ENCODE measurements around the gene EEF1A2. TPM values are rescaled to one million over a fixed set of nuclear protein-coding genes. Genes with fewer than 3 reads are reported as not detected.
A peak's percentile ranks its signal among the peaks of the same experiment; 100 is the strongest.

EEF1A2 gene
- total RNA-seq, 1 donor from 2014 or later: 0.54 TPM

DNA sequence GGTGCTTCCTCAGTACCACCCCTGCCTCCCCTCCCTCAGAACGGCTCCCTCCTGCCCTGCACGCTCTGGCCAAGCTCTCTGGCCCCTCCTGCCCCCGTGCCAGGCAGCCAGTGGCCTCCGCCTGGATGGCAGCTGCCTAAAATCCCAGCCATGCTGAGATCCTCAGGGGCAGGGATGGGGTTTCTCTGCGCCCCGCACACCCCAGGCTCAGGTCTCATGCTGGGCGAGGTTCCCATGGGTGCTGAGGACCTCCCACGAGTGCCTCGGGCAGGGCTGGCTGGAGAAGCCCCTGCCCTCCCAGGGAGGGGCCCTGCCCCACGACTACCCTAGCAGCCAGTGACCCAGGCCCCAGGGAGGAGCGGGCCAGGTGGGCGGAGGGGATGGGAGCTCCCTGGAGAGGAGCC is 35.5 kb upstream of the EEF1A2 start:
- no peaks in the 10 kb centered on the region for H3K36me3 Mint-ChIP-seq
- TF ChIP-seq EZH2phosphoT487 (IDR thresholded peaks at IDR 0.05): no peak
- TF ChIP-seq, protein P1, sequence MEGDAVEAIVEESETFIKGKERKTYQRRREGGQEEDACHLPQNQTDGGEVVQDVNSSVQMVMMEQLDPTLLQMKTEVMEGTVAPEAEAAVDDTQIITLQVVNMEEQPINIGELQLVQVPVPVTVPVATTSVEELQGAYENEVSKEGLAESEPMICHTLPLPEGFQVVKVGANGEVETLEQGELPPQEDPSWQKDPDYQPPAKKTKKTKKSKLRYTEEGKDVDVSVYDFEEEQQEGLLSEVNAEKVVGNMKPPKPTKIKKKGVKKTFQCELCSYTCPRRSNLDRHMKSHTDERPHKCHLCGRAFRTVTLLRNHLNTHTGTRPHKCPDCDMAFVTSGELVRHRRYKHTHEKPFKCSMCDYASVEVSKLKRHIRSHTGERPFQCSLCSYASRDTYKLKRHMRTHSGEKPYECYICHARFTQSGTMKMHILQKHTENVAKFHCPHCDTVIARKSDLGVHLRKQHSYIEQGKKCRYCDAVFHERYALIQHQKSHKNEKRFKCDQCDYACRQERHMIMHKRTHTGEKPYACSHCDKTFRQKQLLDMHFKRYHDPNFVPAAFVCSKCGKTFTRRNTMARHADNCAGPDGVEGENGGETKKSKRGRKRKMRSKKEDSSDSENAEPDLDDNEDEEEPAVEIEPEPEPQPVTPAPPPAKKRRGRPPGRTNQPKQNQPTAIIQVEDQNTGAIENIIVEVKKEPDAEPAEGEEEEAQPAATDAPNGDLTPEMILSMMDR (IDR thresholded peaks at IDR 0.05): no peak
- TF ChIP-seq EZH2 (IDR thresholded peaks at IDR 0.05): no peak
- no peaks in the 10 kb centered on the region for H3K9me3 Mint-ChIP-seq

DNA sequence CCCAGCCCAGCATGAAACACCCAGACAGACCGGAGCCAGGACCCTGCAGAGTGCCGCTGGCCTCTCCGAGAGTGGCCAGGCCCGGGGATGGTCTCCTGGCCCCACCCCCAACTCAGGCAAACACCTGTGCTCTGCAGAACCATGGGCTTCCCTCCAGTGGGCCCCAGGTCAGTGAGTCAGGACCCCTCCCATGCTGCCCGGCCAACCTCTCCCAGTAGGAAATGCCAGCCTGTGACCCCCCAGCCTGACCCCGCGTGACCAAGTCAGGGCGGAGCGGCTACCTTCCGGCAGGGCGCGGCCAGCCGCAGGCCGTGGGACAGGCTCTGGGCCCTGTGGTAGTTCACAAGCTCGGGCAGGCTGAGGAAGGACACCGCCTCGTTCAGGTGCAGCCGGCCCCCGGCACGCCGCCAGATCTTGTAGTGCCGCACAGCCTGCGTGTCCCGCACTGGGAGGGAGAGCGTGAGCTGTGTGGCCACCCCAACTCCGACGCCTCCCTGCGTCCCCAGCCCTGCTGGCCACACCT is 35.0 kb upstream of the EEF1A2 start:
- no peak for DNase-seq (ENCODE audit: low spot score)
- Mint-ChIP-seq H3K4me1 (peaks cover 10% of the 10 kb centered on the region), H3K4me3 (no peak overlapping the region), H3K27me3 (ENCODE audit: insufficient read depth, low read depth) (peaks cover 4% of the 10 kb centered on the region), H3K36me3 (no peaks in the 10 kb centered on the region), H3K9me3 (no peaks in the 10 kb centered on the region), H3K27ac (no peak overlapping the region)
- H2AFZ ChIP-seq (replicated peaks): no peak overlapping the region
- H3K27ac ChIP-seq: no peak overlapping the region
- no peak overlapping the region for H3K4me2 ChIP-seq
- no peaks in the 10 kb centered on the region for H3K79me2 ChIP-seq (ENCODE audit: low read depth)
- no peaks in the 10 kb centered on the region for H3K36me3 ChIP-seq
- H3K4me3 ChIP-seq: no peak overlapping the region
- H3K9ac ChIP-seq: no peak overlapping the region
- no peaks in the 10 kb centered on the region for H3K4me1 ChIP-seq
- no peaks in the 10 kb centered on the region for H3K27me3 ChIP-seq
- no peak for TF ChIP-seq EZH2phosphoT487 (IDR thresholded peaks at IDR 0.05)
- peaks cover 3% of the 10 kb centered on the region for H3F3A ChIP-seq (ENCODE audit: low read depth)
- H4K20me1 ChIP-seq (ENCODE audit: low read depth): no peaks in the 10 kb centered on the region
- H3K9me3 ChIP-seq (ENCODE audit: low read depth): no peaks in the 10 kb centered on the region

More for the DNA sequence above, 35.5 kb upstream of the EEF1A2 start:
- Histone ChIP-seq H2AFZ (replicated peaks) (no peak overlapping the region), H3K4me3 (no peak overlapping the region), H3K9ac (no peak overlapping the region), H4K20me1 (ENCODE audit: low read depth) (no peaks in the 10 kb centered on the region), H3K4me2 (no peak overlapping the region), H3K4me1 (no peaks in the 10 kb centered on the region), H3K27ac (no peak overlapping the region), H3K9me3 (ENCODE audit: low read depth) (no peaks in the 10 kb centered on the region), H3K27me3 (no peaks in the 10 kb centered on the region), H3K79me2 (ENCODE audit: low read depth) (no peaks in the 10 kb centered on the region), H3F3A (ENCODE audit: low read depth) (peaks cover 3% of the 10 kb centered on the region), H3K36me3 (no peaks in the 10 kb centered on the region)
- Mint-ChIP-seq H3K27ac (no peak overlapping the region), H3K4me3 (no peak overlapping the region), H3K4me1 (peaks cover 10% of the 10 kb centered on the region), H3K27me3 (ENCODE audit: insufficient read depth, low read depth) (peaks cover 4% of the 10 kb centered on the region)
- DNase-seq (ENCODE audit: low spot score): no peak

DNA sequence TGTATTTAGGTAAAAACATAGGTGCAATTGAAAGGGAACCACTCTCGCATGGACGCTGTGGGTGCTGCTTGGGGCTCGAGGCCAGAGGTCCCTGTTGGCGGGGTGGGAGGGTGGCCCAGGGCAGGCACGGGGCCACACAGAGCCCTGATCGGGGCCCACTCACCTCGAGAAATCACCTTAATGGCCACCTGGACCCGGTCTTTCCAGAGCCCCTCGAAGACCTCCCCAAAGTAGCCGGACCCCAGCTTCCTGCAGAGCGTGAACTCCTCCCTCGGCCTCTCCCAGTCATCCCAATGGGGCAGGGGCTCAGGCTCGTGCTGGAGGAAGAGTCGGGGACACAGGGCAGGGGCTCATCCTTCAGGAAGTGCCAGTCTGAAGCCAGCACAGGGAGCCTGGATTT is 34.5 kb upstream of the EEF1A2 start:
- Histone ChIP-seq H3K4me2 (no peak overlapping the region), H3K79me2 (ENCODE audit: low read depth) (no peaks in the 10 kb centered on the region), H3F3A (ENCODE audit: low read depth) (peaks cover 3% of the 10 kb centered on the region), H3K9ac (no peak overlapping the region), H3K4me3 (no peak overlapping the region), H3K36me3 (no peaks in the 10 kb centered on the region), H3K27me3 (no peaks in the 10 kb centered on the region), H3K27ac (no peak overlapping the region), H3K4me1 (no peaks in the 10 kb centered on the region), H2AFZ (replicated peaks) (no peak overlapping the region), H4K20me1 (ENCODE audit: low read depth) (no peaks in the 10 kb centered on the region), H3K9me3 (ENCODE audit: low read depth) (no peaks in the 10 kb centered on the region)
- H3K4me3 Mint-ChIP-seq: no peak overlapping the region
- peaks cover 4% of the 10 kb centered on the region for H3K27me3 Mint-ChIP-seq (ENCODE audit: insufficient read depth, low read depth)
- H3K4me1 Mint-ChIP-seq: peaks cover 10% of the 10 kb centered on the region
- DNase-seq (ENCODE audit: low spot score): no peak
- no peaks in the 10 kb centered on the region for H3K9me3 Mint-ChIP-seq
- TF ChIP-seq, protein P1 (IDR thresholded peaks at IDR 0.05): no peak
- TF ChIP-seq EZH2phosphoT487 (IDR thresholded peaks at IDR 0.05) (no peak), EZH2 (IDR thresholded peaks at IDR 0.05) (no peak)
- H3K36me3 Mint-ChIP-seq: no peaks in the 10 kb centered on the region
- no peak overlapping the region for H3K27ac Mint-ChIP-seq

DNA sequence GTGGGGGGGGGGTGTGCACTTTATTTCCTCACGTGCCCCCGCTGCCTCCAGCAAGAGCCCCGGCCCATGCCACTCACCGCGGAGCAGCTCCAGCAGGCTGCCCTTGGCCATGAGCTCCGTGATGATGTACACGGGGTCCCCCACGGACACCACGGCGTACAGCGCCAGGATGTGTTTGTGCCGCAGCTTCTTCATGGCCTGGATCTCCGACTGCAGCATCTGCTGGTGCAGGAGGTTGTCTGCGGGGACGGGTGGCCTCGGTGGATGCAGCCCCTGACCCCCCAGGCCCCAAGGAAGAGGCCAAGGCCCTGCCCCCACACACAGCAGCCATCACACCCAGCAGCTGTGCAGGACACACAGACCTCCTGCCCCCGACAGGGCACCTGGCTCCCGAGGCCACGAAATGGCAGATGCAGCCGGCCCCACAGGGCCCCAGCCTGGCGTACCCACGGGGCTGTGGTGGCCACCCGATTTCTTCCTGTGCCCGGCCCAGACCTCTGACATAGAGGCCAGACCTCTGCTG is 33.6 kb upstream of the EEF1A2 start:
- Mint-ChIP-seq H3K4me3 (no peak overlapping the region), H3K9me3 (no peaks in the 10 kb centered on the region), H3K27me3 (ENCODE audit: insufficient read depth, low read depth) (peaks cover 8% of the 10 kb centered on the region), H3K27ac (no peak overlapping the region), H3K36me3 (no peaks in the 10 kb centered on the region), H3K4me1 (peaks cover 10% of the 10 kb centered on the region)
- no peaks in the 10 kb centered on the region for H3K4me1 ChIP-seq
- no peak overlapping the region for H2AFZ ChIP-seq (replicated peaks)
- H3K27ac ChIP-seq: no peak overlapping the region
- DNase-seq (ENCODE audit: low spot score): peak; percentile 0
- H3K4me3 ChIP-seq: no peak overlapping the region
- peaks cover 3% of the 10 kb centered on the region for H3F3A ChIP-seq (ENCODE audit: low read depth)
- no peaks in the 10 kb centered on the region for H4K20me1 ChIP-seq (ENCODE audit: low read depth)
- H3K9ac ChIP-seq: no peak overlapping the region
- no peaks in the 10 kb centered on the region for H3K9me3 ChIP-seq (ENCODE audit: low read depth)
- no peaks in the 10 kb centered on the region for H3K79me2 ChIP-seq (ENCODE audit: low read depth)
- H3K27me3 ChIP-seq: no peaks in the 10 kb centered on the region
- TF ChIP-seq, protein P1 (IDR thresholded peaks at IDR 0.05): no peak
- TF ChIP-seq EZH2phosphoT487 (IDR thresholded peaks at IDR 0.05) (no peak), EZH2 (IDR thresholded peaks at IDR 0.05) (no peak)
- H3K36me3 ChIP-seq: no peaks in the 10 kb centered on the region
- no peak overlapping the region for H3K4me2 ChIP-seq
